ENCODE results near the gene FOXO3. TPM values are rescaled to one million over a fixed set of nuclear protein-coding genes. Genes with fewer than 3 reads are reported as not detected.
"Not testable (repeated sequence)": the region's sequence is repeated elsewhere in the genome, so short reads cannot be mapped to it uniquely, and the experiment has no call there.

Gene FOXO3
- 10.7 and 15.8 TPM in 2 replicates for total RNA-seq

DNA sequence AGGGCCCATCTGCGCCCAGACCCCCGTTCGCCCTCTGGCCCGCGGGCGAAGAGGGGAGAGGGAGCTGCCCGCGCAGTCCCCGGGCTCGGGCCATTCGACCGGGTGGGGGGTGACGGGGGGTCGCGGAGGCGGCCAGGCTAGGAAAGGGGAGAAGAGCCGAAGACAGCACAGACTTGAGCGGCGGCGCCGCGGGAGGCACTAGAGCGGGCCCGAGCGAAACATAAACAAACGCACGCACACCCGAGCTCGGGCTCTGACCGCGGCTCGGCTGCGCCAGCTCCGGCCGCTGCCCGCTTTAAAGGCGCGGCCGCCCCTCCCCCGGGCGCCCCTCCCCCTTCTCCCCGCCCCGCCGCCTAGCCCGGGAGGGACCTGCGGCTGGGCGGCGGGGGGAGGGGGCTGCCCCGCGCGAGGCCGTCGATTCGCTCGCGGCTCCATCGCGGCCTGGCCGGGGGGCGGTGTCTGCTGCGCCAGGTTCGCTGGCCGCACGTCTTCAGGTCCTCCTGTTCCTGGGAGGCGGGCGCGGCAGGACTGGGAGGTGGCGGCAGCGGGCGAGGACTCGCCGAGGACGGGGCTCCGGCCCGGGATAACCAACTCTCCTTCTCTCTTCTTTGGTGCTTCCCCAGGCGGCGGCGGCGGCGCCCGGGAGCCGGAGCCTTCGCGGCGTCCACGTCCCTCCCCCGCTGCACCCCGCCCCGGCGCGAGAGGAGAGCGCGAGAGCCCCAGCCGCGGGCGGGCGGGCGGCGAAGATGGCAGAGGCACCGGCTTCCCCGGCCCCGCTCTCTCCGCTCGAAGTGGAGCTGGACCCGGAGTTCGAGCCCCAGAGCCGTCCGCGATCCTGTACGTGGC is at the start of gene FOXO3:
Gene FOXO3 (plus strand): TSS at position 455 of the 846 bp plus-strand sequence. CDS start 292 bp downstream, at position 747.
- DNase-seq (ENCODE audit: low read depth in 2 of 2) = peak in 1 of 2 donors; percentile 92

DNA sequence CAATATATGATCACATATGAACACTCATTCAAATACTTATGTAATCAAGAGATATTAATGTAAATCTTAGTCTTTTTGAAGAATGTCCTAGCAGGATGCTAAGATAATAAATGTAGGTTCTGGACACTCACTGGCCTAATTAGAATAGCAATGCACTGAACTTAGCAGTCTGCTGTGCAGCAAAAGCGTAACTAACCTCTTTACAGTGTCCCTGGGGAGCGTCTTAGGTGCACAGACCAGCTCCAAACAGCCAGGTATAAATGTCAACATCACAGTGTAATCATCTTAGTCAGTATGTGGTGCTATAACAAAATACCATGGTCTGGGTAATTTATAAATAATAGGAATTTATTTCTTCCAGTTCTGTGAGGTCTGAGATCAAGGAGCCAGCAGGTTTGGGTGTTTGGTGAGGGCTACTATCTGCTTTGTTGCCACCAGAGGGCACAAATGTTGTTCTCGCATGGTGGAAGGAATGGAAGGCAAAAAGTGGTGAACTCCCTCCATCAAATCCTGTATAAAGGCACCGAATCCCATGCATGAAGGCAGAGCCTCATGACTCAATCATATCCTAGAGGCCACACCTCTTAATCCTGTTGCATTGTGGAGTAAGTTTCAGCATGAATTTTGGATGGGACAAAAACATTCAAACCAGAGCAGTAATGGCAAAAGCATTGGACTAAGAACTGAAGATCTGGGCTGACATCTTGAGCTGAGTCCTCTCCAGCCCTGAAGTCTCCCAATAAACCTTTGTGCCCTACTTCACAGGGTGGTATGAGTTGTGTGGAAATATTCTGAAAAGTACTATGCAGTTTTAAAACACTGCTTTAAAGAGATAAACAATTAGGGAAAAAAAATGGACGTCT is 41.8 kb upstream of the FOXO3 start:
- peak in 1 of 2 donors; percentile 18 for DNase-seq (ENCODE audit: low read depth in 2 of 2)

DNA sequence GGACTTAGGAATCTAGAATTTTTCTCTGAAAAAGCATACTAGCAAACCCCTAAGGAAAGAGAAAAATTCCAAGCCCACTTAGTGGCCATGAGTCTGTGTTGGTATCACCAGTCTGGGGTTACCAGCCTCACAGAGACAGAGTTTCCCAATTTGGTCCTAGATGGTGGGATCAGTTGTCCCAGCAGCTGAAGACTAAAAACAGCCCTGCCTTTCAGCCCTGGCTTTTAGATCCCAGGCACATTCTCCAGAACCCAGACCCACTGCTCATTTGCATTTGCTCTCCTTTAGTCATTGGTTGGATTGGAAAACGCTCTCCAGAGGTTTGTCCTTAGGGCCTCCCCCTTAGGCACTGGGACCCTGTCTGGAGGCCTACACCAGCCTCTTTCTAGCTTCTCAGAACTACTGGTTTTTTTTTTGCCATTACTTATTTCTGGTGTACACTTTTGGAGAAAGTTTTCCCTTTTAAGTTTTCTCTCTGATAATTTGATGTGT is 39.1 kb upstream of the FOXO3 start:
- DNase-seq (ENCODE audit: low read depth in 2 of 2) = no peak

- no peak for DNase-seq (ENCODE audit: low read depth in 2 of 2)
Measured at GRCh38 chr6:108523697-108524096, 37.0 kb upstream of the FOXO3 start.

GRCh38 chr6:108524528-108525248 is 36.0 kb upstream of the FOXO3 start:
- DNase-seq (ENCODE audit: low read depth in 2 of 2) = no peak

DNA sequence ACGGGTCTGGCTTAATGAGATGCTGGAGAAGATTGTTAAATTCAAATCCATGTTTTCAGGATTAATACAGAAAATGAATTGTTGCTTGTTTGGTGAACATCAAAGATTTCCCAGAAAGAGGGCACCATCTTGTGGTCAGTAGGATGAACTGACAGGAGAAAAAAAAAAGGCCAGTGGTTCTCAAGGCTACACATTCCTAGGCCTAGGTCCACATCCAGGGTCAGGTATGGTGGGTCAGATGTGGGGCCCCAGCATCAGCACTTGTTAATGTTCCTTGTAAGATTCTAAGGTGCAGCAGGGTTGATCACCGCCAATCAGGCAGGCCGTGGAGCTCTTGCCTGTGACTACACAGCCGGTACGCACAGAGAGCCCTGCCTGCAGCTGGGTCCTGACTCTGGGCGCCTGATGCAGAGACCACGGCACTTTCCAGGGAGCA is 34.0 kb upstream of the FOXO3 start:
- DNase-seq (ENCODE audit: low read depth in 2 of 2) = peak; percentile 37 to 57

DNA sequence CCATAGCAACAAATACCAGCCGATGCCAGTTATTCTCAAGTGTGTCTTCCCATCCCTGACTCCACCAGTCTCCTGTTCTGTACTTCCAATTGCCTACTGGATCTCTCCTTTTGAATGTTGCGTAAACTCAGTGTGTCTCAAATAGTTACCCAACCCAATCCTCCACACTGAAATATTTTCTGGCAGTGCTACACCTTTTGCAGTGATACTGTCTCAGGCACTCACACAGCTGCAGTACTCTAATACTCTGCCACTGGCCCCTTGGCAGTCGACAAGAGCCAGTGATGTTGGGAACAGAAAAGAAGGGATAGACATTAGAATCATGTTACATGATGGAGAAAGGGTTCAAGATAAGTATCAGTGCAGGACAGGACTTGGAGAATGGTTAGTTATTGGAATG is 31.8 kb upstream of the FOXO3 start:
- no peak for DNase-seq (ENCODE audit: low read depth in 2 of 2)

DNA sequence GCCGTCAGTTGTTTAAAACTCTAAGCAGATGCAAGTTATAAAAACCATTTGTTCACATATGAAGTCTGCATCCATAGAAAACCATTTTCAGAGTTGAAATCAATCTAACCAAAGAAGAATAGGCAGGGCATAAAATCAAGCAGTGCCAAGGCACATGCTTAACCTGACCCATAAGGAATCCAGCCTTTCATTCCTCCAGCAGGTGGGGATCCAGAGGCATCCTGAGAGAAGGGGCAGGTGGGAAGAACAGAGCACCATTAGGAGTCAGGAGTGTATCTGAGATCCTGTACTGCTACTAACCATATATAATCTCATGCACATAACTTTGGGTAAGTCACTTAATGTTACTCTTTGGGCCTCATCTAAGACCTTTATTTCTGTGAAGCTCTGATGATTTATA is 29.4 kb upstream of the FOXO3 start:
- no peak for DNase-seq (ENCODE audit: low read depth in 2 of 2)

- DNase-seq (ENCODE audit: low read depth in 2 of 2) = no peak
Measured at GRCh38 chr6:108535114-108535742, 25.5 kb upstream of the FOXO3 start.

GRCh38 chr6:108535920-108536535 is 24.7 kb upstream of the FOXO3 start:
- DNase-seq (ENCODE audit: low read depth in 2 of 2) = not testable (repeated sequence)

GRCh38 chr6:108541843-108542759 is 18.6 kb upstream of the FOXO3 start:
- DNase-seq (ENCODE audit: low read depth in 2 of 2) = peak in 1 of 2 donors; percentile 76

DNA sequence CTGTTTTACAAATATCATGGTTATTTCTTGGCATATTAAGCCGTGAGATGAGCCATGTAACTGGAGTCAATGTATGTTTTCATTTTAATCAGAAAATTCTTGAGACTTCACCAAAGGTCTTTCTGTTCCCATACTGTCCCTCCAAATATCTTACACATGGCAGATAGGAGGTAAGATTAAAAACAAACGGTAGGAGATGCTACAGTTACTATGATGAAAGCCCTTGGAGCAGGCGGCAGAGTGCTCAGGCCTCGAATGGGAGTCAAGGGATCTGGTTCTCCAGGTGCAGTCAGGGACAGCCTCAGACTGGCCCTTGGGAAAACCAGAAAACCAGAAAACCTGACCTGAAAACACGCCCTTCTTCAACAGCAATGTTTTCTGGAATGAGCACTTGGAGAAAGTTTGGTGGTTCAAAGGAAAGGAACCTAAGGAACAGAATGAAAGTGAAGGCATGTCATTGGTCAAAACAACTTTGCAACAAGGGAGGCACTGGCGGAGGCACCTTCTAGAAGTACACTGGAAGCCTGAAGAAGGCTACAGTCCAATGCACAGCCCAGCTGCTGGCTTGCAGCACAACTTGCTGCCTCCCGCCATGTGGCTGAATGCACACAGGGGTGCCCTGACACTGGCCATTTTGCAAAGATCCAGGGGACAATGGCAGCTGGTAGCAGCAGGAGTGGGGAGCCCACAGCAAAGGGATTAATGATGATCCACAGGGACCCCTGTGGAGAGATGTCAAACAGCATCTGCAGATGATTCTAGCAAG is 17.4 kb upstream of the FOXO3 start:
- no peak for DNase-seq (ENCODE audit: low read depth in 2 of 2)

GRCh38 chr6:108544606-108545005 is 16.1 kb upstream of the FOXO3 start:
- DNase-seq (ENCODE audit: low read depth in 2 of 2) = no peak

DNA sequence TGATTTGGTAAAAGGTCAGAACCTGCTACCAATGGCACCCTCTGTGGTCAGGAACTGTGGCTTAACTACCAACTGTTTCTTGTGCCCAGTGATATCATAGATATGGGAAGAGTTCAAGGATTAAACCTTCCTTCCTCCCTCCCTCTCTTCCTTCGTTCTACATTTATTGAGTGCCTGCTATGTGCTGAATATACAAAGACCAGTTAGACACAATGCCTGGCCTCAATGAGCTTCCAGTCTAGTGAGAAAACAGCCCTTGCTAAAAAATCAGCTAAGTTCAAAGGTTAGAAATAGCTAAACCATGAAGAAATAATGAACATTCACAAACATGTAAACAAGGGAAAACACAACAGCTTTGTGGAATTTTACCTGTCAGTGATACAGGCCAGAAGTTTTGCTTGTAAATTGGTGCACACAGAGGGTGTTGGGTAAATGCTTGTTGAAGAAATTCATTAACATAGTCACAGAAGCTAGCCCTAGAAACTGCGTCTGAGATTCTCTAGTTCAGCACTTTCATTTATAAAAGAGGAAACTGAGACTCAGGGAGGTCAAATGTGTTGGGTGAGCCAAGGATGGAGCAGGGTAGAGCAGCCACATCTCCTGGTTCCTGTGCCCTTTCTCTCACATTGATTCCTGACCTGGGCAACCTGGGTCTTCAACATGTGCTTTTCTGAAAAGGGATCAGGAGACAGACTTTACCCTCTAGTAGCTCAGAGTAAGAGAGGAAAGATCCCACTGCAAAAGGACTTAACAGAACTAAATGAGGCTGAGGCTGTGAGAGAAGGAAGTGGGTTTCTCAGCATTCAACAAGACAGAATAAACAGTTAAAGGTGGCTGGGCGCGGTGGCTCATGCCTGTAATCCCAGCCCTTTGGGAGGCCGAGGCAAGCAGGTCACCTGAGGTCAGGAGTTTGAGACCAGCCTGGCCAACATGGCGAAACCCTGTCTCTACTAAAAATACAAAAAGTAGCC is 14.4 kb upstream of the FOXO3 start:
- no peak for DNase-seq (ENCODE audit: low read depth in 2 of 2)

DNA sequence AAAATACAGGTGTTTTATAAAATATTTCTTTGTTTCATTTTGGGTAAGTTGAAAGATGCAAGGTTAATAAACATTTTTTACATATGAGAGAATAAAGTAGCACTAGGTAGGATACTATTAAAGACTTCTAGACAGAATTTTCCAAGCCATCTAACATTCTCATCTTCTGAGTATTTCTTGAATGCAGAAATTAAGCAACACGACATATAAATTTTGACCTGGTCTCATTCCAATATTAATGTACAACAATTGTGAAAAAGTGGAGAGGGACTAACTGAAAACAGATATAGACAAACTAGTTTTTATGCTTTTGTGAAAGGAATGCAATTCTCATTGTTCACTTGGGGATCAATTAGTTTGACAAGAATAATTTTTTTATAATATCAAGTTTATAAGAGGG is 11.5 kb upstream of the FOXO3 start:
- no peak for DNase-seq (ENCODE audit: low read depth in 2 of 2)

DNA sequence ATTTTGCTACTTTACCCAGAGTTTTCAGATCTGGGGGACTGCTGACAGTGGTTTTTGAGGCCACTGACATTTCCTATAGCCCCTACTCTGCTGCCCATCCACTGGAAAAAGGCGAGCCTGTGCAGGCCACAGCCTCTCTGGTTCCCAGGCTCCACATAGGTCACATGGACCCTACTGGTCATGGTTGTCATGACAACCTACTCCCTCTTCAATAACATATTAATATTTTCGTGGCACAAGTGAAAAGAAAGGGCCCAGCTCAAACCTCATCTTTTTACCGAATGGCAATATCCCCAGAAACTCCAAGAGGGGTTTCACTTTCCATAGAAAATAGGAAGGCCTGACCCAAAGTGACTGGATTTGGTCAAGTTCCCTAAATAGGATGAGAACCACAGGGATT is 11.0 kb upstream of the FOXO3 start:
- DNase-seq (ENCODE audit: low read depth in 2 of 2) = no peak

DNA sequence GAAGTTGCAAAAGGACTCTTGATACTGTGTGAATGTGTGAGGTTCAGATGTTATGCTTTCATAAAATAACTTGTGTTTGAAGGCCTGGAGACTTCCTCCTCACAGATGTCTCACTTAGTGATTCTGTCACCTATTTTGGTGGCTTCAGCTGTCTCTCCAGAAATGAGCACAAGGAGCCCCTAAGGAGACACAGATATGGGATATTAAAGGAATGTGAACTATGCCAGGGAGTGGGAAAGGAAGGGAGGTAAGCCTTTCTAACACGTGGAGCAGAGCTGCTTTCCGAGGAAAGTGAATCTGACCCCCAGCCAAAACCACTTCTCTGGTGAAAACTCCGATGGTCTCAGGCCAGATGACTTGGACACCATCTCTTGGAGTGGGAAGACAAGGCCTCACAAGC is 10.5 kb upstream of the FOXO3 start:
- no peak for DNase-seq (ENCODE audit: low read depth in 2 of 2)
